T-cell (primary cell): ENCODE results near the gene KRTAP6-2. TPM values are rescaled to one million over a fixed set of nuclear protein-coding genes. Genes with fewer than 3 reads are reported as not detected.

Experiments used
- ATAC-seq, 4 experiments: fragments of 200-7000 bp in 3 of 4; fragments of 150-1000 bp in 1 of 4; cut with Tn5 transposase; replicated peaks in 1 of 4; 1 replicate in 3 of 4; 2 replicates in 1 of 4; pipeline ENCODE4 v1.10.0; 2021; ENCODE audit warnings: moderate library complexity in 3 of 4, mild to moderate bottlenecking in 2 of 4, moderate number of reproducible peaks in 1 of 4
- CTCF ChIA-PET, 2 donors: fragments of 300-600 bp; sonication (Branson Sonifier 250); formaldehyde crosslinking; loops; one replicate each; lab custom pipeline; 2022; ENCODE audit warnings: antibody characterized with exemption in 2 of 2; lab: Charles Lee
- POLR2A ChIA-PET, 2 donors: fragments of 300-600 bp; sonication (Branson Sonifier 250); formaldehyde crosslinking; loops; one replicate each; lab custom pipeline; 2022; ENCODE audit warnings: antibody characterized with exemption in 2 of 2; lab: Charles Lee
- DNase-seq, 35 experiments: peaks; one replicate each; pipeline versions ENCODE4 v3.0.0 to v3.0.0-alpha.2; 2013 to 2023
- H3K27ac ChIP-seq: one replicate; pipeline ENCODE4 v1.5.1; 2013; ENCODE audit warnings: low read length
- H3K27me3 ChIP-seq, 2 experiments: replicated peaks in 1 of 2; 1 replicate in 1 of 2; 2 replicates in 1 of 2; pipeline versions ENCODE4 v1.6.1 to v1.7.0; 2013; ENCODE audit warnings: low read length in 1 of 2, mixed read lengths in 1 of 2; ENCODE audit not compliant: control insufficient read depth in 2 of 2, insufficient read depth in 2 of 2; ENCODE audit errors: extremely low read depth in 1 of 2
- H3K36me3 ChIP-seq, 2 donors: 1 replicate in 1 of 2; 2 replicates in 1 of 2; pipeline versions ENCODE4 v1.6.1 to v1.7.0; 2013; ENCODE audit warnings: low read length in 1 of 2; ENCODE audit not compliant: control insufficient read depth in 2 of 2, insufficient read depth in 1 of 2; ENCODE audit errors: extremely low read depth in 1 of 2
- H3K4me1 ChIP-seq, 2 experiments: 1 replicate in 1 of 2; 2 replicates in 1 of 2; pipeline versions ENCODE4 v1.6.1 to v1.7.0; 2013; ENCODE audit warnings: low read length in 2 of 2, mixed read lengths in 1 of 2; ENCODE audit not compliant: insufficient read depth in 2 of 2, control insufficient read depth in 1 of 2; ENCODE audit errors: extremely low read depth in 1 of 2
- H3K4me3 ChIP-seq, 2 donors: 1 replicate in 1 of 2; 2 replicates in 1 of 2; pipeline versions ENCODE4 v1.5.1 to v1.7.0; 2013; ENCODE audit warnings: mild to moderate bottlenecking in 2 of 2, low read length in 1 of 2, moderate library complexity in 1 of 2; ENCODE audit not compliant: control insufficient read depth in 1 of 2; ENCODE audit errors: extremely low read depth in 1 of 2
- H3K9me3 ChIP-seq: 2 replicates; pipeline ENCODE4 v1.7.0; 2013
- H3K27ac Mint-ChIP-seq, 2 donors: one replicate each; pipeline ENCODE4 v1.8.0; 2020 to 2021; ENCODE audit warnings: mild to moderate bottlenecking in 2 of 2, mixed read lengths in 2 of 2
- H3K27me3 Mint-ChIP-seq, 2 donors: one replicate each; pipeline ENCODE4 v1.8.0; 2021 to 2022; ENCODE audit warnings: mixed read lengths in 2 of 2
- H3K36me3 Mint-ChIP-seq: one replicate; pipeline ENCODE4 v1.8.0; 2021; ENCODE audit warnings: mixed read lengths
- H3K4me1 Mint-ChIP-seq, 3 donors: one replicate each; pipeline ENCODE4 v1.8.0; 2020 to 2022; ENCODE audit warnings: mixed read lengths in 3 of 3, mild to moderate bottlenecking in 1 of 3
- H3K4me3 Mint-ChIP-seq, 3 donors: one replicate each; pipeline ENCODE4 v1.8.0; 2020 to 2022; ENCODE audit warnings: mild to moderate bottlenecking in 3 of 3, mixed read lengths in 3 of 3, moderate library complexity in 3 of 3
- H3K9me3 Mint-ChIP-seq, 3 donors: one replicate each; pipeline ENCODE4 v1.8.0; 2020 to 2022; ENCODE audit warnings: mixed read lengths in 3 of 3
- WGBS: methylation state at CpG from one replicate; pipeline ENCODE4 v1.1.5; 2013; ENCODE audit warnings: missing lambda C conversion rate; ENCODE audit not compliant: insufficient coverage; 5-methylcytosine and 5-hydroxymethylcytosine counted together
- total RNA-seq, 35 experiments: library from RNA in 6 of 35; stranded (reverse) in 6 of 35; fragments of 120-200 nt in 1 of 35; gene quantifications; one replicate each; pipeline versions ENCODE4 v1.2.1 to v1.2.4 and lab custom pipeline; 2013 to 2026

The KRTAP6-2 gene
- total RNA-seq, 5 donors from 2014 or later (not counting 1 experiment from before 2014, with no cell fraction given) = not detected

- H3K27ac ChIP-seq = no peak overlapping the region
- CTCF ChIA-PET = no interaction called here
- Mint-ChIP-seq H3K27me3 (no peaks in the 10 kb centered on the region), H3K36me3 (no peaks in the 10 kb centered on the region), H3K4me3 (no peak overlapping the region), H3K27ac (no peak overlapping the region), H3K9me3 (no peaks in the 10 kb centered on the region), H3K4me1 (no peaks in the 10 kb centered on the region)
- DNase-seq (no peak), ATAC-seq (no peak)
- WGBS = no CpG with 5 or more reads among the region's 2 CpGs
- no peaks in the 10 kb centered on the region for H3K9me3 ChIP-seq
- H3K27me3 ChIP-seq = no peaks in the 10 kb centered on the region
- no peak overlapping the region for H3K4me3 ChIP-seq
- H3K36me3 ChIP-seq = no peaks in the 10 kb centered on the region
- POLR2A ChIA-PET = no interaction called here
- H3K4me1 ChIP-seq = no peaks in the 10 kb centered on the region
These were observed 36.7 kb downstream of the KRTAP6-2 start for GRCh38 chr21:30561957-30562356.

GRCh38 chr21:30561264-30561895, 37.3 kb downstream of the KRTAP6-2 start, which contains the start of gene KRTAP19-7:
KRTAP19-7 (minus strand) TSS chr21:30561314; CDS start chr21:30561289, 25 bp downstream.
- WGBS = no CpG with 5 or more reads among the region's 2 CpGs
- Mint-ChIP-seq H3K27me3 (no peaks in the 10 kb centered on the region), H3K36me3 (no peaks in the 10 kb centered on the region), H3K27ac (no peak within 1 kb of the TSS), H3K9me3 (no peaks in the 10 kb centered on the region), H3K4me1 (no peaks in the 10 kb centered on the region), H3K4me3 (no peak within 1 kb of the TSS)
- ATAC-seq (no peak), DNase-seq (no peak)
- H3K27me3 ChIP-seq = no peaks in the 10 kb centered on the region
- H3K4me3 ChIP-seq = no peak within 1 kb of the TSS
- ChIA-PET CTCF (no interaction called here), POLR2A (no interaction called here)
- no peaks in the 10 kb centered on the region for H3K9me3 ChIP-seq
- no peaks in the 10 kb centered on the region for H3K36me3 ChIP-seq
- no peak within 1 kb of the TSS for H3K27ac ChIP-seq
- H3K4me1 ChIP-seq = no peaks in the 10 kb centered on the region

- ATAC-seq (no peak), DNase-seq (no peak)
- ChIA-PET POLR2A (no interaction called here), CTCF (no interaction called here)
- no CpG with 5 or more reads among the region's 2 CpGs for WGBS
- H3K36me3 Mint-ChIP-seq = no peaks in the 10 kb centered on the region
- H3K4me3 Mint-ChIP-seq = no peak overlapping the region
- H3K9me3 Mint-ChIP-seq = peaks cover 6 to 14% (median 12%) of the 10 kb centered on the region in 3 donors
- Histone ChIP-seq H3K9me3 (peaks cover 2% of the 10 kb centered on the region), H3K27ac (no peak overlapping the region), H3K36me3 (no peaks in the 10 kb centered on the region), H3K4me3 (no peak overlapping the region), H3K27me3 (no peaks in the 10 kb centered on the region), H3K4me1 (no peaks in the 10 kb centered on the region)
- no peak overlapping the region for H3K27ac Mint-ChIP-seq
- peaks cover 6 to 8% of the 10 kb centered on the region in 2 donors for H3K27me3 Mint-ChIP-seq
- no peaks in the 10 kb centered on the region for H3K4me1 Mint-ChIP-seq
These were observed 43.6 kb downstream of the KRTAP6-2 start for GRCh38 chr21:30555095-30555494.

DNA sequence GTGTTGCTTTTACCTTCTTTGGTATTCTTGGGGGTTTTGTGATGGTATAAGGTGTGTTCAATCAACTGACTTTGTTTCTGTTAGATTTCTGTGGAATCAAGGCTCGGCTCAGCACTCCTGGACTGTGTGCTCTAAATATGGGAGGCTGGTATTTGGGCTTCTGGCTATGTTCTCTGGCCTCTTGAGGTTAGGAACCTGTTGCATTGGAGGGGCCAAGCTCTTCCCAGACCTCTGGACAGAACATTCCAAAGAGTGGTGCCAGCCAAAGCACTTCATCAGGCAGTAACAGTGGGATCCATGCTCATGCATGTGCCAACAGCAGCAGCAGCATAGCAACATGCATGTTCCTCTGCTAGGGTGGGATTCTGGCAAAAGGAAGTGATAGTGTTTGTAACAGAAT, 45.9 kb downstream of the KRTAP6-2 start:
- ChIA-PET POLR2A (no interaction called here), CTCF (no interaction called here)
- ATAC-seq (no peak), DNase-seq (no peak)
- Mint-ChIP-seq H3K9me3 (peaks cover 6 to 16% (median 12%) of the 10 kb centered on the region in 3 donors), H3K4me1 (no peaks in the 10 kb centered on the region), H3K27ac (no peak overlapping the region), H3K27me3 (peaks cover 7 to 9% of the 10 kb centered on the region in 2 donors), H3K4me3 (no peak overlapping the region), H3K36me3 (no peaks in the 10 kb centered on the region)
- Histone ChIP-seq H3K36me3 (no peaks in the 10 kb centered on the region), H3K27me3 (no peaks in the 10 kb centered on the region), H3K4me1 (no peaks in the 10 kb centered on the region), H3K9me3 (peaks cover 2% of the 10 kb centered on the region), H3K27ac (no peak overlapping the region), H3K4me3 (no peak overlapping the region)
- WGBS = no CpG with 5 or more reads among the region's 1 CpG

Other genes starting within 250 kb of the KRTAP6-2 start
- not detected for gene KRTAP13-2, start 226.6 kb downstream of the KRTAP6-2 start, total RNA-seq
- not detected for gene KRTAP13-1, start 202.9 kb downstream of the KRTAP6-2 start, total RNA-seq
- not detected for gene KRTAP13-3, start 173.0 kb downstream of the KRTAP6-2 start, total RNA-seq
- not detected for gene KRTAP13-4, start 168.7 kb downstream of the KRTAP6-2 start, total RNA-seq
- not detected for gene KRTAP15-1, start 158.6 kb downstream of the KRTAP6-2 start, total RNA-seq
- not detected for gene KRTAP19-1, start 118.5 kb downstream of the KRTAP6-2 start, total RNA-seq
- gene KRTAP19-2, start 111.5 kb downstream of the KRTAP6-2 start, total RNA-seq = not detected
- gene KRTAP19-3, start 106.9 kb downstream of the KRTAP6-2 start, total RNA-seq = not detected
- not detected for gene KRTAP19-4, start 101.7 kb downstream of the KRTAP6-2 start, total RNA-seq
- gene KRTAP19-5, start 96.8 kb downstream of the KRTAP6-2 start, total RNA-seq = not detected
- gene KRTAP19-6, start 57.0 kb downstream of the KRTAP6-2 start, total RNA-seq = not detected
- not detected for gene KRTAP19-7, start 37.6 kb downstream of the KRTAP6-2 start, total RNA-seq
- gene KRTAP22-2, start 8.5 kb downstream of the KRTAP6-2 start, total RNA-seq = not detected
- not detected for gene KRTAP6-3, start 6.5 kb downstream of the KRTAP6-2 start, total RNA-seq
- gene KRTAP22-1, start 2.2 kb upstream of the KRTAP6-2 start, total RNA-seq = not detected
- not detected for gene KRTAP6-1, start 15.0 kb upstream of the KRTAP6-2 start, total RNA-seq
- gene KRTAP20-1, start 17.5 kb upstream of the KRTAP6-2 start, total RNA-seq = not detected
- not detected for gene KRTAP20-4, start 21.7 kb upstream of the KRTAP6-2 start, total RNA-seq
- gene KRTAP20-2, start 36.3 kb upstream of the KRTAP6-2 start, total RNA-seq = not detected
- not detected for gene KRTAP20-3, start 44.0 kb upstream of the KRTAP6-2 start, total RNA-seq
- gene KRTAP21-3, start 119.9 kb upstream of the KRTAP6-2 start, total RNA-seq = not detected
- not detected for gene KRTAP21-2, start 148.4 kb upstream of the KRTAP6-2 start, total RNA-seq
- gene KRTAP21-1, start 156.5 kb upstream of the KRTAP6-2 start, total RNA-seq = not detected
- gene KRTAP8-1, start 214.4 kb upstream of the KRTAP6-2 start, total RNA-seq = not detected
- not detected for gene KRTAP7-1, start 230.9 kb upstream of the KRTAP6-2 start, total RNA-seq